ENCODE results near the gene MAPK10. TPM values are rescaled to one million over a fixed set of nuclear protein-coding genes. Genes with fewer than 3 reads are reported as not detected.

MAPK10 gene
- total RNA-seq (2014; rRNA removed) (0.44 TPM in 1 of 2 replicates, not detected in the other), Bru-seq, nascent RNA (percentile 28 among the genes with signal in this experiment), BruChase-seq, experiment 1, labeled RNA remaining after a 6-hour chase (percentile 22 among the genes with signal in this experiment), BruChase-seq, experiment 2, labeled RNA remaining after a 2-hour chase (percentile 29 among the genes with signal in this experiment)
- long read RNA-seq, partial matches to known transcripts, result 0 of 2 reads
- long read RNA-seq, other reads (novel, unspliced or antisense), result 2 of 2 reads

- H2AFZ ChIP-seq (ENCODE audit: low read length), result no peak within 1 kb of the TSS
Measured at GRCh38 chr4:86359944-86360478, at the start of gene MAPK10. Gene MAPK10 (minus strand): TSS chr4:86360053.

GRCh38 chr4:86403575-86403974 is 43.7 kb upstream of the MAPK10 start:
- intact Hi-C loops (cut with micrococcal nuclease), result no loop called here
- CTCF ChIA-PET, result interaction anchor here (0.7 kb wide), 1 partner anchor 808 kb away, joined by 3 read pairs; no protein-coding TSS in a partner anchor
- ATAC-seq (no peak), DNase-seq (no peak)
- BruUV-seq (replicated peaks), result no TSS peak
- Histone ChIP-seq H3K79me2 (ENCODE audit: low read length) (no peaks in the 10 kb centered on the region), H3F3A (ENCODE audit: low read length, unreplicated experiment) (no peaks in the 10 kb centered on the region), H3K4me3 (ENCODE audit: low read length) (no peak overlapping the region), H3K9me2 (replicated peaks; ENCODE audit: low read length) (no peaks in the 10 kb centered on the region), H2AFZ (ENCODE audit: low read length) (no peak overlapping the region), H3K9me3 (ENCODE audit: low read length) (no peaks in the 10 kb centered on the region), H3K27ac (ENCODE audit: low read length) (no peak overlapping the region), H3K27me3 (ENCODE audit: low read length) (no peaks in the 10 kb centered on the region), H3K4me2 (ENCODE audit: low read length) (no peak overlapping the region), H3K9ac (ENCODE audit: low read length) (no peak overlapping the region), H3K36me3 (ENCODE audit: low read depth, low read length) (no peaks in the 10 kb centered on the region), H3K4me1 (ENCODE audit: insufficient read depth, low read length) (no peaks in the 10 kb centered on the region), H4K20me1 (ENCODE audit: low read length) (no peaks in the 10 kb centered on the region)
- POLR2A ChIA-PET (ENCODE audit: unreplicated experiment), result no interaction called here
- TF ChIP-seq CTCF (conservative IDR thresholded peaks at IDR 0.05; ENCODE audit: low read depth, low read length) (no peak), EZH2phosphoT487 (IDR thresholded peaks at IDR 0.05; ENCODE audit: borderline replicate concordance, low read length) (no peak), EZH2 (IDR thresholded peaks at IDR 0.05; ENCODE audit: low read length, unreplicated experiment) (no peak)

More at GRCh38 chr4:86359944-86360478, at the start of gene MAPK10:
- Histone ChIP-seq H3K27ac (ENCODE audit: low read length) (no peak within 1 kb of the TSS), H4K20me1 (ENCODE audit: low read length) (no peaks in the 10 kb centered on the region), H3K9me2 (replicated peaks; ENCODE audit: low read length) (no peaks in the 10 kb centered on the region), H3K79me2 (ENCODE audit: low read length) (no peaks in the 10 kb centered on the region), H3K4me3 (ENCODE audit: low read length) (no peak within 1 kb of the TSS), H3F3A (ENCODE audit: low read length, unreplicated experiment) (no peaks in the 10 kb centered on the region), H3K36me3 (ENCODE audit: low read depth, low read length) (no peaks in the 10 kb centered on the region), H3K27me3 (ENCODE audit: low read length) (no peaks in the 10 kb centered on the region), H3K4me2 (ENCODE audit: low read length) (no peak within 1 kb of the TSS), H3K4me1 (ENCODE audit: insufficient read depth, low read length) (no peaks in the 10 kb centered on the region), H3K9me3 (ENCODE audit: low read length) (no peaks in the 10 kb centered on the region), H3K9ac (ENCODE audit: low read length) (no peak within 1 kb of the TSS)
- DNase-seq (no peak), ATAC-seq (no peak)
- ChIA-PET CTCF (no interaction called here), POLR2A (ENCODE audit: unreplicated experiment) (no interaction called here)
- TF ChIP-seq EZH2phosphoT487 (IDR thresholded peaks at IDR 0.05; ENCODE audit: borderline replicate concordance, low read length) (no peak), CTCF (conservative IDR thresholded peaks at IDR 0.05; ENCODE audit: low read depth, low read length) (no peak), EZH2 (IDR thresholded peaks at IDR 0.05; ENCODE audit: low read length, unreplicated experiment) (no peak)
- BruUV-seq (replicated peaks), result no TSS peak
- intact Hi-C loops (cut with micrococcal nuclease), result no loop called here

- no peak overlapping the region for H3K27ac ChIP-seq (ENCODE audit: low read length)
- no peak overlapping the region for H2AFZ ChIP-seq (ENCODE audit: low read length)
- TF ChIP-seq CTCF (conservative IDR thresholded peaks at IDR 0.05; ENCODE audit: low read depth, low read length) (no peak), EZH2 (IDR thresholded peaks at IDR 0.05; ENCODE audit: low read length, unreplicated experiment) (no peak), EZH2phosphoT487 (IDR thresholded peaks at IDR 0.05; ENCODE audit: borderline replicate concordance, low read length) (no peak)
- BruUV-seq (replicated peaks), result no TSS peak
- no peaks in the 10 kb centered on the region for H3K4me1 ChIP-seq (ENCODE audit: insufficient read depth, low read length)
- intact Hi-C loops (cut with micrococcal nuclease), result no loop called here
- no peak overlapping the region for H3K4me3 ChIP-seq (ENCODE audit: low read length)
- no peak for DNase-seq
- no peaks in the 10 kb centered on the region for H3K27me3 ChIP-seq (ENCODE audit: low read length)
- H3K9me2 ChIP-seq (replicated peaks; ENCODE audit: low read length), result no peaks in the 10 kb centered on the region
- ChIA-PET CTCF (no interaction called here), POLR2A (ENCODE audit: unreplicated experiment) (no interaction called here)
- no peak for ATAC-seq
- no peaks in the 10 kb centered on the region for H3K79me2 ChIP-seq (ENCODE audit: low read length)
- no peaks in the 10 kb centered on the region for H3K36me3 ChIP-seq (ENCODE audit: low read depth, low read length)
- no peaks in the 10 kb centered on the region for H3K9me3 ChIP-seq (ENCODE audit: low read length)
- H3K9ac ChIP-seq (ENCODE audit: low read length), result no peak overlapping the region
- H3K4me2 ChIP-seq (ENCODE audit: low read length), result no peak overlapping the region
- H3F3A ChIP-seq (ENCODE audit: low read length, unreplicated experiment), result no peaks in the 10 kb centered on the region
- H4K20me1 ChIP-seq (ENCODE audit: low read length), result no peaks in the 10 kb centered on the region
Measured at GRCh38 chr4:86401826-86402225, 42.0 kb upstream of the MAPK10 start.

Data from PC-3 (cell line).